ENCODE data around the gene C15orf62.

Gene C15orf62

GRCh38 chr15:40782609-40783227 is 12.9 kb downstream of the C15orf62 start:
- peak; percentile 52 to 70 for DNase-seq (ENCODE audit: low read depth in 2 of 2)

DNA sequence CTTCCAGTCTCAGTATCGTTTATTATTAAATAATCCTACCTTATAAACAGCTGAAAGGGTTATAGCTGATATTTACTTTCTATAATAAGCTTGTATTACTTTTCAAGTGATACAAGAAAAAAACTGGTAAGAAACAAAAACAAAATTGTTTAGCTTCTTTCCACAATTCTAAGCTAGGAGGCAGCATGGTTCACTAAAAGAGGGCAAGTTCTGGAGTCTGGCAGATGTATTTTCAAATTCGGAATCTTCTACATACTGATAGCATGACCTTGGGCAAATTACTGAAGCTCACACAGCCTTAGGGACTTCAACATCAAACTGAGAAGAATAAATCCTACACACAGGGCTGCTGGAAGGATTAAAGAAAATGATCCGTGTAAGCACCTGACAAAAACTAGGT is 15.4 kb downstream of the C15orf62 start:
- DNase-seq (ENCODE audit: low read depth in 2 of 2), result no peak

- no peak for DNase-seq (ENCODE audit: low read depth in 2 of 2)
These were observed 16.0 kb downstream of the C15orf62 start for GRCh38 chr15:40785814-40786213.

DNA sequence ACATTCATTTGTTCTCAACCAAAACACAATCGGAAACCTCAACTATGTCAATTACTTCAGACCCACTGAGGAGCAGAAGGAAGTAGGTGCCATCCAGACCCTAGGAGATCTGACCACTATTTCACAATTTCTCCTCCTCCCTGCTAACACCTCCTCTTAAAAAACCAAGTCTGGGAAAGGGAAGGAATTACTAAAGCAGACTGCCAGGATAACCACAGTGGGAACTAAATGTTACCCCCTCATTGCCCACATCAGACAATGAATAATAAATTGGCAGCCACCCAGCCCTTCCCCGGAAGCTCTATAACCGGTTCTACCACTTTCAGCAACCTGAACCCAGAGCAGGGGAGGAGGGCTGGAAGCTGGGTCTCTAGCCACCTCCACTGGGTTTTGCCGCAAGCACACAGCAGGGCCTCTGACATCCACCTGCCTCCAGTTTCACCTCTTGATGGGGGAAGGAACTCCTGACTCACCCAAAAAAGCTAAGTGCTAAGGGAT is 17.6 kb downstream of the C15orf62 start:
- DNase-seq (ENCODE audit: low read depth in 2 of 2), result peak in 1 of 2 donors; percentile 37

GRCh38 chr15:40787991-40788390 is 18.2 kb downstream of the C15orf62 start:
- no peak for DNase-seq (ENCODE audit: low read depth in 2 of 2)

DNA sequence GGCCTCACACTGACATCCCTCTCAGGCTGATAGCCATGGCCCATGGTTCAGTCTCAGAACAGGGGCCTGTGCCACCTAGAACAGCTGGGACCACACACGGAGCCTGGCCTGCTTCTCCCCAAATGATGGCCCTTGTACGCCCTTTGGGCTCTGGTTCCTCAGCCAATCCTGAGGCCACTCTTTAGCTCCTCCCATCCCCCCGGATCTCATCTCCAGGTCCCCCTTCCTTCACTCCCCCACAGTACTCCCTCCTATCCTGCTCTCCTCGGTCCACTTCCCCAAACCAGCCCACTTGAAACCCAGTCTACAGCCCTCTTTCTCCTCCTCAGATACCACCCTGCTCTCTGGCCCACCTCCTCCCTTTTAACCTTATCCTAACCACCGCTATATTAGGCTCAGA is 19.3 kb downstream of the C15orf62 start:
- DNase-seq (ENCODE audit: low read depth in 2 of 2), result no peak

- DNase-seq (ENCODE audit: low read depth in 2 of 2), result no peak
These were observed 20.2 kb downstream of the C15orf62 start for GRCh38 chr15:40789999-40790398.

- DNase-seq (ENCODE audit: low read depth in 2 of 2), result no peak
These were observed 20.9 kb downstream of the C15orf62 start for GRCh38 chr15:40790718-40791117.

- no peak for DNase-seq (ENCODE audit: low read depth in 2 of 2)
These were observed 22.6 kb downstream of the C15orf62 start for GRCh38 chr15:40792394-40792793.

DNA sequence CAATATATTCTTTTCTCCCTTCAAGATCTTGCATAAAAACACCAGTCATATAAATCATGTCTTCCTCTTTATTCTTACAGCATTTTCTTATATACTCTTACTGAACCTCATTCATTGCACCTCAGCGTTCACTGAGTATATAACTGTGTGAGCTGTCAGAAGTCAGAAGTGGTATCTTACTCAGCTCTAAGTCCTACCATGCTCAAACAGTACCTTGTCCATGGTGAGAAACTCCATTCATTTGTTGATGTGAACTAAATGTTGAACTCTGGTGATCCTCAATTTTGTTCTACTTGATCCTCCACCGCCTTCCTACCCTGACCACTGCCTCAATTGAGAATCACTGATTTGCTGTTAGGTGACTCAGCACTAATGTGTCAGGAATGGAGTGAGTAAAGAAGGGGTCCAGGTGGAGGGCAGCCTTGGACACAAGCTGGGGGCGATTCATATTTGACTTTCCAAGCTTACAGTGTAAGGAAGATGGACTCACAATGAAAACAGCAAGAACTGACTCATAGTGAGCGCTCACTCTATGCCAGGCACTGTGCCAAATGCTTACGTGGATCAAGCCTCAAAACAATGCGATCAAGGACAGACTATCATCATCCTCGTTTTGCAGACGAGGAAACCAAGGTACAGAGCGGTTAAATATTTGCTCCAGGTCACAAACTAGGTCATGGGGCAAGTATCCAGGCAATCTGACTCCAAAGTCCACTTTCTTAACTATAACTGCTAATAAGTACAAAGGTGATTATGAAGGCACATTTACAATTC is 23.6 kb downstream of the C15orf62 start:
- DNase-seq (ENCODE audit: low read depth in 2 of 2), result no peak

GRCh38 chr15:40796041-40796440 is 26.3 kb downstream of the C15orf62 start:
- no peak for DNase-seq (ENCODE audit: low read depth in 2 of 2)

GRCh38 chr15:40796512-40796911 is 26.7 kb downstream of the C15orf62 start:
- no peak for DNase-seq (ENCODE audit: low read depth in 2 of 2)

DNA sequence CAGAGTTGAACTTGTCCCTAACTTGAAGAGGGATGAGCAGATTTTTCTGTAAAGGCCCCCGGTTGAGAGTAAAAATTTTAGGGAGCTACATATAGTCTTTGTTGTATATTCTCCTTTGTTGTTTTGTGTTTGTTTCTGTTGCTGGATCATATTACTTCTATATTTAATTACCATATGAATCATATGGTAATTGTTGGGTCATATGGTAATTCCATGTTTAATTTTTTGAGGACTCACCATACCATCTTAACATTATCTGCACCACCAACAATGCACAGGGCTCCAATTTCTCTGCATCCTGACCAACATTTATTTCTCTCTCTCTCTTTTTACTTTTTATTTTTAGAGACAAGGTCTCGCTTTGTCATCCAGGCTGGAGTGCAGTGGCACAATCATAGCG is 29.7 kb downstream of the C15orf62 start:
- DNase-seq (ENCODE audit: low read depth in 2 of 2), result no peak

- no peak for DNase-seq (ENCODE audit: low read depth in 2 of 2)
These were observed 33.3 kb downstream of the C15orf62 start for GRCh38 chr15:40803076-40803475.

GRCh38 chr15:40803688-40804087 is 33.9 kb downstream of the C15orf62 start:
- DNase-seq (ENCODE audit: low read depth in 2 of 2), result no peak

GRCh38 chr15:40806672-40807027 is 36.9 kb downstream of the C15orf62 start:
- no peak for DNase-seq (ENCODE audit: low read depth in 2 of 2)

GRCh38 chr15:40807028-40807887 is 37.5 kb downstream of the C15orf62 start, which contains the start of the genes DNAJC17 and ZFYVE19:
TSS of gene DNAJC17 (minus strand) at chr15:40807473. CDS start at chr15:40807446, 27 bp downstream.
TSS of gene ZFYVE19 (plus strand) at chr15:40807089. CDS start at chr15:40807590, 501 bp downstream.
- DNase-seq (ENCODE audit: low read depth in 2 of 2), result peak; percentile 86 to 91

DNA sequence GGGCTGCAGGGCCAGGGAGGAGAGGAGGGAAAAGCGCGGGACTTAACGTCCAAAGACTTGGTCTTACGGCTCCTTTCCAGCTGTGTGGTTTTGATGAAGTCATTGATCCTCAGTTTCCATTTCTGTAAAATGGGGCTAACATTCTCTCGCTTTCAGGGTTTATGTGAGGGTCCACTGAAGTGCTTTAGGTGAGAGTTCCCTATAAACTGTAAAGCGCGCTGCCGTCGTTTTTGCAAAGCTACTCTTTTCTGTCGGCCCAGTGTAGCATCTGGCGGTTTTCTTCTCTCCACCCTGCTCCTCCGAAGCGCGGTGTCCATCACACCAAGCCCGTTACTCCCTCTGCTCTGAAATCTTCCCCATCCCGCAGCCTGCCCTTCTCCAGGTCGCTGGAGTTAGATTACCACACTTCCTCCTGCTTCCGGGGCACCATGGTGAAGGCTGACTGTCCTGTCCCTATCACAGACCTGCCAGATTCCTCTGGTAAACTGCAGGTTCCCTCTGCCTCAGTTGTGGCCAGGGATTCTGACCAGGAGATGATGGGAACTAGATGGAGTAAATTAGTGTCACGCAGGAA is 38.2 kb downstream of the C15orf62 start:
- DNase-seq (ENCODE audit: low read depth in 2 of 2), result no peak

GRCh38 chr15:40808861-40809450 is 39.2 kb downstream of the C15orf62 start:
- DNase-seq (ENCODE audit: low read depth in 2 of 2), result no peak

GRCh38 chr15:40812721-40813425 is 43.1 kb downstream of the C15orf62 start:
- DNase-seq (ENCODE audit: low read depth in 2 of 2), result no peak

All from stimulated activated CD4-positive, alpha-beta T cell treated with anti-CD3 and anti-CD28 coated beads, Interleukin-1b, Interleukin-23, amount 100 ng/mL, for 1 hour (primary cell).